SH-SY5Y (cell line): ENCODE results near the gene MTTP.

ENCODE experiments used
- GATA2 ChIP-seq: IDR thresholded peaks from 2 replicates; pipeline ENCODE4 v1.6.1; 2011; ENCODE audit warnings: mild to moderate bottlenecking, low read depth, low read length
- GATA3 ChIP-seq: IDR thresholded peaks from 2 replicates; pipeline ENCODE4 v1.6.1; 2011; ENCODE audit warnings: low read depth, mild to moderate bottlenecking, low read length, moderate library complexity

GRCh38 chr4:99622341-99622740, 47.7 kb downstream of the MTTP start:
- TF ChIP-seq GATA2 (no peak), GATA3 (no peak)
